SK-N-MC (cell line): ENCODE results near the gene USP48.

Source experiments
- EZH2 ChIP-seq: fragments of 200-600 bp; sonication (generic); IDR thresholded peaks from one replicate; pipeline ENCODE4 v1.6.1; 2017; ENCODE audit warnings: antibody characterized with exemption
- FOXP2 ChIP-seq: optimal IDR thresholded peaks from 2 replicates; pipeline ENCODE3; 2011; ENCODE audit warnings: mild to moderate bottlenecking, moderate library complexity; ENCODE audit not compliant: insufficient read depth; ENCODE audit errors: extremely low read length, control extremely low read depth
- POLR2AphosphoS5 ChIP-seq: IDR thresholded peaks from 2 replicates; pipeline ENCODE4 v1.6.1; 2012; ENCODE audit warnings: mild to moderate bottlenecking, low read depth, low read length, borderline replicate concordance

GRCh38 chr1:21651214-21652042 is 131.5 kb downstream of the USP48 start:
- TF ChIP-seq EZH2 (no peak), POLR2AphosphoS5 (no peak), FOXP2 (no peak)
